Vagina (tissue), 2 donors: ENCODE measurements around the gene PTPRD. TPM values are rescaled to one million over a fixed set of nuclear protein-coding genes. Genes with fewer than 3 reads are reported as not detected.

Experiments used
- DNase-seq, 2 donors: peaks; one replicate each; pipeline ENCODE4 v3.0.0-alpha.2; 2017; ENCODE audit errors: extremely low spot score in 2 of 2
- H3K27ac ChIP-seq: fragments of 200-600 bp; sonication (generic); one replicate; pipeline ENCODE4 v1.5.1; 2019
- H3K27me3 ChIP-seq: fragments of 200-600 bp; sonication (generic); one replicate; pipeline ENCODE4 v1.5.1; 2019
- H3K36me3 ChIP-seq, 2 donors: fragments of 200-600 bp; sonication (generic); one replicate each; pipeline ENCODE4 v1.5.1; 2017 to 2019
- H3K4me1 ChIP-seq: fragments of 200-600 bp; sonication (generic); one replicate; pipeline ENCODE4 v1.5.1; 2019
- H3K4me3 ChIP-seq, 2 donors: fragments of 200-600 bp; sonication (generic); 1 replicate in 1 of 2; 2 replicates in 1 of 2; pipeline ENCODE4 v1.5.1; 2016 to 2019
- H3K9me3 ChIP-seq: fragments of 200-600 bp; sonication (generic); one replicate; pipeline ENCODE4 v1.5.1; 2019
- CTCF ChIP-seq, 3 experiments: fragments of 450-650 bp in 2 of 3; fragments of 200-600 bp in 1 of 3; sonication (generic) in 1 of 3; IDR thresholded peaks; one replicate each; pipeline ENCODE4 v1.5.1; 2017 to 2019; ENCODE audit warnings: antibody characterized with exemption in 3 of 3, mild to moderate bottlenecking in 2 of 3, moderate library complexity in 2 of 3
- POLR2A ChIP-seq, 2 donors: fragments of 450-650 bp; IDR thresholded peaks; one replicate each; pipeline ENCODE4 v1.6.1; 2017; ENCODE audit warnings: antibody characterized with exemption in 2 of 2, mild to moderate bottlenecking in 2 of 2, moderate library complexity in 2 of 2
- POLR2AphosphoS5 ChIP-seq, 2 donors: sonication (generic); formaldehyde crosslinking; IDR thresholded peaks; one replicate each; pipeline ENCODE4 v1.9.0; 2017; ENCODE audit warnings: antibody characterized with exemption in 2 of 2, mild to moderate bottlenecking in 2 of 2, low read depth in 1 of 2; ENCODE audit not compliant: insufficient read depth in 1 of 2
- intact Hi-C: fragments of 100-400 bp; cut with DNase I; formaldehyde crosslinking; loops from one replicate; pipeline ENCODE4 v1.15.1; 2023
- total RNA-seq: library from RNA; depleted of rRNA; stranded (reverse); fragments of >200 nt; gene quantifications from one replicate; pipeline ENCODE4 v1.2.3, GENCODE V29; 2016

PTPRD gene
- total RNA-seq, 1 donor from 2014 or later: 10.3 TPM

- no peaks in the 10 kb centered on the region for H3K27me3 ChIP-seq
- no peaks in the 10 kb centered on the region for H3K9me3 ChIP-seq
- intact Hi-C loops: no loop called here
- H3K36me3 ChIP-seq: no peaks in the 10 kb centered on the region
- TF ChIP-seq POLR2AphosphoS5 (IDR thresholded peaks at IDR 0.05; ENCODE audit: insufficient read depth in 1 of 2, low read depth in 1 of 2) (no peak), CTCF (IDR thresholded peaks at IDR 0.05) (no peak), POLR2A (IDR thresholded peaks at IDR 0.05) (no peak)
- DNase-seq: no peak
- no peak overlapping the region for H3K4me3 ChIP-seq
- H3K4me1 ChIP-seq: no peaks in the 10 kb centered on the region
- H3K27ac ChIP-seq: no peak overlapping the region
Measured at GRCh38 chr9:9950813-9951212, 662.0 kb downstream of the PTPRD start.

GRCh38 chr9:9949978-9950377 is 662.8 kb downstream of the PTPRD start:
- H3K27ac ChIP-seq: no peak overlapping the region
- intact Hi-C loops: no loop called here
- TF ChIP-seq POLR2AphosphoS5 (IDR thresholded peaks at IDR 0.05; ENCODE audit: insufficient read depth in 1 of 2, low read depth in 1 of 2) (no peak), CTCF (IDR thresholded peaks at IDR 0.05) (no peak), POLR2A (IDR thresholded peaks at IDR 0.05) (no peak)

GRCh38 chr9:9949368-9949767 is 663.4 kb downstream of the PTPRD start:
- TF ChIP-seq CTCF (IDR thresholded peaks at IDR 0.05) (no peak), POLR2AphosphoS5 (IDR thresholded peaks at IDR 0.05; ENCODE audit: insufficient read depth in 1 of 2, low read depth in 1 of 2) (no peak), POLR2A (IDR thresholded peaks at IDR 0.05) (no peak)
- H3K4me1 ChIP-seq: no peaks in the 10 kb centered on the region
- no peaks in the 10 kb centered on the region for H3K27me3 ChIP-seq
- intact Hi-C loops: no loop called here
- no peak overlapping the region for H3K4me3 ChIP-seq
- DNase-seq: no peak
- no peak overlapping the region for H3K27ac ChIP-seq
- no peaks in the 10 kb centered on the region for H3K9me3 ChIP-seq
- H3K36me3 ChIP-seq: no peaks in the 10 kb centered on the region

More at GRCh38 chr9:9949978-9950377, 662.8 kb downstream of the PTPRD start:
- H3K27me3 ChIP-seq: no peaks in the 10 kb centered on the region
- no peak overlapping the region for H3K4me3 ChIP-seq
- H3K36me3 ChIP-seq: no peaks in the 10 kb centered on the region
- no peaks in the 10 kb centered on the region for H3K4me1 ChIP-seq
- no peak for DNase-seq
- no peaks in the 10 kb centered on the region for H3K9me3 ChIP-seq

GRCh38 chr9:9945966-9946365 is 666.8 kb downstream of the PTPRD start:
- Histone ChIP-seq H3K27me3 (no peaks in the 10 kb centered on the region), H3K4me3 (no peak overlapping the region), H3K4me1 (no peaks in the 10 kb centered on the region), H3K9me3 (no peaks in the 10 kb centered on the region), H3K27ac (no peak overlapping the region), H3K36me3 (no peaks in the 10 kb centered on the region)
- DNase-seq: no peak
- intact Hi-C loops: no loop called here
- TF ChIP-seq POLR2AphosphoS5 (IDR thresholded peaks at IDR 0.05; ENCODE audit: insufficient read depth in 1 of 2, low read depth in 1 of 2) (no peak), POLR2A (IDR thresholded peaks at IDR 0.05) (no peak), CTCF (IDR thresholded peaks at IDR 0.05) (no peak)

GRCh38 chr9:9942764-9943424 is 669.9 kb downstream of the PTPRD start:
- Histone ChIP-seq H3K9me3 (no peaks in the 10 kb centered on the region), H3K4me3 (no peak overlapping the region), H3K4me1 (no peaks in the 10 kb centered on the region), H3K27ac (no peak overlapping the region), H3K27me3 (no peaks in the 10 kb centered on the region), H3K36me3 (no peaks in the 10 kb centered on the region)
- intact Hi-C loops: no loop called here
- no peak for DNase-seq
- TF ChIP-seq POLR2AphosphoS5 (IDR thresholded peaks at IDR 0.05; ENCODE audit: insufficient read depth in 1 of 2, low read depth in 1 of 2): no peak
- peak; percentile 32 to 54 (median 45) for TF ChIP-seq CTCF (IDR thresholded peaks at IDR 0.05)
- TF ChIP-seq POLR2A (IDR thresholded peaks at IDR 0.05): no peak
